GM12878 (cell line): ENCODE measurements around the gene DNAJC17. TPM values are rescaled to one million over a fixed set of nuclear protein-coding genes. Genes with fewer than 3 reads are reported as not detected.

Source experiments
- ATAC-seq: fragments of 200-7000 bp; cut with Tn5 transposase; 3 replicates; pipeline ENCODE4 v1.9.1; 2020; ENCODE audit warnings: mild to moderate bottlenecking, moderate library complexity
- BruUV-seq: library from RNA; stranded (reverse); fragments of 400-500 nt; replicated peaks from 2 replicates; lab custom pipeline; 2021; lab: Mats Ljungman, UMichigan
- CTCF ChIA-PET: fragments of 300-600 bp; sonication (Branson Sonifier 250); formaldehyde crosslinking; extraction: SDS; loops from one replicate; lab custom pipeline; 2021; ENCODE audit warnings: inconsistent platforms; lab: Yijun Ruan, JAX
- POLR2A ChIA-PET: fragments of 350-600 bp; formaldehyde crosslinking; extraction: SDS; loops from one replicate; lab custom pipeline; 2021; ENCODE audit warnings: inconsistent platforms; lab: Charles Lee
- RAD21 ChIA-PET: fragments of 300-600 bp; sonication (Branson Sonifier 250); formaldehyde crosslinking; loops from one replicate; lab custom pipeline; 2023; ENCODE audit warnings: antibody characterized with exemption; ENCODE audit not compliant: unreplicated experiment; lab: Charles Lee
- SMC1A ChIA-PET: fragments of 300-600 bp; sonication (Branson Sonifier 250); formaldehyde crosslinking; loops from one replicate; lab custom pipeline; 2023; ENCODE audit not compliant: unreplicated experiment, uncharacterized antibody; lab: Charles Lee
- DNase-seq: peaks from one replicate; pipeline ENCODE4 v3.0.0-alpha.2; 2011; ENCODE audit warnings: low read depth, low spot score
- FAIRE-seq: peaks from 3 replicates; lab custom pipeline; 2011; peaks lifted over from hg19 to GRCh38; lab: Jason Lieb, UNC
- H2AFZ ChIP-seq: 2 replicates; pipeline ENCODE4 v1.6.0; 2011; ENCODE audit warnings: low read depth, low read length, control low read depth; ENCODE audit not compliant: control insufficient read depth
- H3K27ac ChIP-seq: 2 replicates; pipeline ENCODE4 v1.5.1; 2011; ENCODE audit warnings: control low read depth; ENCODE audit not compliant: control insufficient read depth, insufficient read depth
- H3K27me3 ChIP-seq, 2 experiments: replicated peaks in 1 of 2; 2 replicates each; pipeline versions ENCODE4 v1.6.0 to v1.6.1; 2011; ENCODE audit warnings: low read length in 1 of 2; ENCODE audit not compliant: control insufficient read depth in 2 of 2, insufficient read depth in 2 of 2
- H3K36me3 ChIP-seq, 2 experiments: 2 replicates each; pipeline ENCODE4 v1.5.1; 2011; ENCODE audit warnings: low read length in 1 of 2; ENCODE audit not compliant: control insufficient read depth in 2 of 2, insufficient read depth in 2 of 2
- H3K4me1 ChIP-seq: 2 replicates; pipeline ENCODE4 v1.6.1; 2011; ENCODE audit warnings: mild to moderate bottlenecking, low read length, moderate library complexity, mixed read lengths; ENCODE audit not compliant: control insufficient read depth, insufficient read depth
- H3K4me2 ChIP-seq: 2 replicates; pipeline ENCODE4 v1.6.0; 2011; ENCODE audit warnings: control low read depth; ENCODE audit not compliant: control insufficient read depth, insufficient read depth
- H3K4me3 ChIP-seq: fragments of 200-600 bp; sonication (generic); 2 replicates; pipeline ENCODE4 v1.5.1; 2016
- H3K79me2 ChIP-seq: 2 replicates; pipeline ENCODE4 v1.6.0; 2011; ENCODE audit warnings: low read length; ENCODE audit not compliant: control insufficient read depth, insufficient read depth
- H3K9ac ChIP-seq: 2 replicates; pipeline ENCODE4 v1.8.0; 2011; ENCODE audit warnings: low read length, control low read depth, mixed read lengths; ENCODE audit not compliant: control insufficient read depth, insufficient read depth
- H3K9me3 ChIP-seq: replicated peaks from 3 replicates; pipeline ENCODE4 v1.5.1; 2011; ENCODE audit warnings: mild to moderate bottlenecking, low read length; ENCODE audit not compliant: control insufficient read depth, insufficient read depth
- H4K20me1 ChIP-seq: 2 replicates; pipeline ENCODE4 v1.6.0; 2011; ENCODE audit not compliant: control insufficient read depth, insufficient read depth
- CHD4 ChIP-seq: fragments of 200-600 bp; sonication (generic); IDR thresholded peaks from 2 replicates; pipeline ENCODE4 v1.6.1; 2016; ENCODE audit warnings: mild to moderate bottlenecking
- EP300 ChIP-seq, 2 experiments: fragments of 150-350 bp in 1 of 2; IDR thresholded peaks; 2 replicates each; pipeline ENCODE4 v1.6.1; 2011 to 2012; ENCODE audit warnings: low read depth in 2 of 2, low read length in 2 of 2, borderline replicate concordance in 1 of 2, improper control_type of control experiment in 1 of 2, inconsistent platforms in 1 of 2; ENCODE audit not compliant: control insufficient read depth in 1 of 2
- ESRRA ChIP-seq: IDR thresholded peaks from 2 replicates; pipeline ENCODE4 v1.6.1; 2012; ENCODE audit warnings: mild to moderate bottlenecking, low read length, improper control_type of control experiment
- EZH2 ChIP-seq: IDR thresholded peaks from 2 replicates; pipeline ENCODE4 v1.6.1; 2012; ENCODE audit warnings: low read depth, mild to moderate bottlenecking, control low read depth, inconsistent platforms, low read length, borderline replicate concordance; ENCODE audit not compliant: control insufficient read depth
- FOS ChIP-seq: IDR thresholded peaks from 3 replicates; pipeline ENCODE4 v1.6.1; 2011; ENCODE audit warnings: borderline replicate concordance; ENCODE audit not compliant: insufficient read length; ENCODE audit errors: extremely low read depth
- HDGF ChIP-seq: fragments of 450-650 bp; IDR thresholded peaks from 2 replicates; pipeline ENCODE4 v1.6.1; 2016; ENCODE audit warnings: antibody characterized with exemption
- NR2C2 ChIP-seq: IDR thresholded peaks from 2 replicates; pipeline ENCODE4 v1.6.1; 2011; ENCODE audit warnings: borderline replicate concordance, low read depth; ENCODE audit not compliant: control insufficient read depth, insufficient read length
- RB1 ChIP-seq: fragments of 450-650 bp; formaldehyde crosslinking; IDR thresholded peaks from 2 replicates; pipeline ENCODE4 v1.6.1; 2017; ENCODE audit warnings: mild to moderate bottlenecking, borderline replicate concordance
- ZNF207 ChIP-seq: fragments of 450-650 bp; IDR thresholded peaks from 2 replicates; pipeline ENCODE4 v1.6.1; 2014; ENCODE audit warnings: antibody characterized with exemption, mild to moderate bottlenecking, borderline replicate concordance
- WGBS: methylation state at CpG from one replicate; pipeline ENCODE4 v1.1.6; 2016; ENCODE audit warnings: low lambda C conversion rate; ENCODE audit not compliant: insufficient replicate concordance, insufficient coverage; ENCODE audit errors: missing lambda C conversion rate; 5-methylcytosine and 5-hydroxymethylcytosine counted together
- in situ Hi-C: fragments of 300-500 bp; cut with MboI; formaldehyde crosslinking; loops from 9 replicates; pipeline ENCODE4 v1.14.3; 2018; ENCODE audit warnings: mixed read lengths
- intact Hi-C: fragments of 100-400 bp; cut with micrococcal nuclease; formaldehyde crosslinking; loops from one replicate; pipeline ENCODE4 v1.14.2; 2022; ENCODE audit not compliant: unreplicated experiment
- polyA plus RNA-seq, 11 experiments: library from polyadenylated mRNA; depleted of rRNA in 4 of 11; unstranded in 6 of 11; stranded (reverse) in 5 of 11; fragments of >200 nt; fragmentation: Nextera tagmentation in 4 of 11; fragmentation: Illumina TruSeq in 1 of 11; extraction: Ambion mirVana in 4 of 11; extraction: Trizol in 1 of 11; gene quantifications; 1 replicate in 1 of 11; 2 replicates in 10 of 11; pipeline versions ENCODE4 v1.2.1 to v1.2.3, GENCODE V29; 2011 to 2016; ENCODE audit warnings: inconsistent platforms in 2 of 11, missing spikeins in 2 of 11, low read depth in 1 of 11
- total RNA-seq, 4 experiments: library from RNA; depleted of rRNA in 3 of 4; stranded (reverse); fragments of >200 nt in 3 of 4; fragmentation: Illumina TruSeq in 1 of 4; extraction: Trizol in 1 of 4; gene quantifications; 2 replicates each; pipeline versions ENCODE4 v1.2.1 to v1.2.3, GENCODE V29; 2013 to 2021
- TF ChIP-seq, protein P1 (sequence below): IDR thresholded peaks from 2 replicates; pipeline ENCODE4 v1.6.1; 2012; ENCODE audit warnings: low read depth, low read length, improper control_type of control experiment
- TF ChIP-seq, protein P2 (sequence below): IDR thresholded peaks from 2 replicates; pipeline ENCODE4 v1.6.1; 2011; ENCODE audit warnings: borderline replicate concordance, low read depth, mild to moderate bottlenecking, moderate library complexity, low read length; ENCODE audit not compliant: insufficient read depth, poor library complexity, severe bottlenecking

DNAJC17 gene
- total and polyA plus RNA-seq, 10 of the 15 experiments (the other 5 are each of a cell fraction or from before 2014, with no cell fraction given), result 6.1 to 62.8 (median 45.4) TPM

DNA sequence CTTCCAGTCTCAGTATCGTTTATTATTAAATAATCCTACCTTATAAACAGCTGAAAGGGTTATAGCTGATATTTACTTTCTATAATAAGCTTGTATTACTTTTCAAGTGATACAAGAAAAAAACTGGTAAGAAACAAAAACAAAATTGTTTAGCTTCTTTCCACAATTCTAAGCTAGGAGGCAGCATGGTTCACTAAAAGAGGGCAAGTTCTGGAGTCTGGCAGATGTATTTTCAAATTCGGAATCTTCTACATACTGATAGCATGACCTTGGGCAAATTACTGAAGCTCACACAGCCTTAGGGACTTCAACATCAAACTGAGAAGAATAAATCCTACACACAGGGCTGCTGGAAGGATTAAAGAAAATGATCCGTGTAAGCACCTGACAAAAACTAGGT lies 22.1 kb downstream of the DNAJC17 start:
- TF ChIP-seq ZNF207, result no peak
- TF ChIP-seq EZH2, result no peak
- TF ChIP-seq NR2C2, result no peak
- TF ChIP-seq, protein P1, sequence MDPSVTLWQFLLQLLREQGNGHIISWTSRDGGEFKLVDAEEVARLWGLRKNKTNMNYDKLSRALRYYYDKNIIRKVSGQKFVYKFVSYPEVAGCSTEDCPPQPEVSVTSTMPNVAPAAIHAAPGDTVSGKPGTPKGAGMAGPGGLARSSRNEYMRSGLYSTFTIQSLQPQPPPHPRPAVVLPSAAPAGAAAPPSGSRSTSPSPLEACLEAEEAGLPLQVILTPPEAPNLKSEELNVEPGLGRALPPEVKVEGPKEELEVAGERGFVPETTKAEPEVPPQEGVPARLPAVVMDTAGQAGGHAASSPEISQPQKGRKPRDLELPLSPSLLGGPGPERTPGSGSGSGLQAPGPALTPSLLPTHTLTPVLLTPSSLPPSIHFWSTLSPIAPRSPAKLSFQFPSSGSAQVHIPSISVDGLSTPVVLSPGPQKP, result no peak
- TF ChIP-seq CHD4, result no peak
- TF ChIP-seq, protein P2, sequence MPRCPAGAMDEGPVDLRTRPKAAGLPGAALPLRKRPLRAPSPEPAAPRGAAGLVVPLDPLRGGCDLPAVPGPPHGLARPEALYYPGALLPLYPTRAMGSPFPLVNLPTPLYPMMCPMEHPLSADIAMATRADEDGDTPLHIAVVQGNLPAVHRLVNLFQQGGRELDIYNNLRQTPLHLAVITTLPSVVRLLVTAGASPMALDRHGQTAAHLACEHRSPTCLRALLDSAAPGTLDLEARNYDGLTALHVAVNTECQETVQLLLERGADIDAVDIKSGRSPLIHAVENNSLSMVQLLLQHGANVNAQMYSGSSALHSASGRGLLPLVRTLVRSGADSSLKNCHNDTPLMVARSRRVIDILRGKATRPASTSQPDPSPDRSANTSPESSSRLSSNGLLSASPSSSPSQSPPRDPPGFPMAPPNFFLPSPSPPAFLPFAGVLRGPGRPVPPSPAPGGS, result no peak
- TF ChIP-seq FOS, result no peak
- TF ChIP-seq HDGF, result no peak
- no peak for TF ChIP-seq RB1
- TF ChIP-seq ESRRA, result no peak
- TF ChIP-seq EP300 (IDR thresholded peaks at IDR 0.05; ENCODE audit: borderline replicate concordance in 1 of 2, control insufficient read depth in 1 of 2, low read depth in 2 of 2, low read length in 2 of 2), result no peak
- no peaks in the 10 kb centered on the region for H3K27me3 ChIP-seq
- FAIRE-seq, result no peak
- no peaks in the 10 kb centered on the region for H4K20me1 ChIP-seq
- ChIA-PET CTCF (interaction anchor here (0.7 to 6.6 kb wide), 18 partner anchors 15 to 400 kb away, joined by 3 to 45 read pairs (median 4); partner anchors contain the start of genes C15orf62 and VPS18), RAD21 (interaction anchor here (0.8 to 2.9 kb wide), 8 partner anchors 24 to 196 kb away, joined by 3 to 12 read pairs (median 3); partner anchors contain the start of gene VPS18), SMC1A (interaction anchor here (0.7 to 4.0 kb wide), 15 partner anchors 14 to 265 kb away, joined by 3 to 27 read pairs (median 3); partner anchors contain the start of genes GCHFR, RPUSD2 and VPS18), POLR2A (interaction anchor here (1.7 kb wide), 1 partner anchor 84 kb away, joined by 4 read pairs; no protein-coding TSS in a partner anchor)
- H3K27ac ChIP-seq, result no peak overlapping the region
- H3K79me2 ChIP-seq, result peaks cover 5% of the 10 kb centered on the region
- H3K4me3 ChIP-seq, result no peak overlapping the region
- no TSS peak for BruUV-seq
- no peaks in the 10 kb centered on the region for H3K9me3 ChIP-seq
- peaks cover 0 to 7% of the 10 kb centered on the region in 2 experiments; a peak in 2 of 4 replicates for H3K36me3 ChIP-seq
- intact Hi-C loops (no loop called here), in situ Hi-C loops (loop anchor here (5.0 kb wide), 1 partner anchor 268 kb away; no protein-coding TSS in a partner anchor)
- 95% methylated on average over 3 of the region's 3 CpGs for WGBS
- H2AFZ ChIP-seq, result no peak overlapping the region
- no peak for ATAC-seq
- H3K9ac ChIP-seq, result no peak overlapping the region
- no peak for DNase-seq
- no peak overlapping the region for H3K4me2 ChIP-seq
- peaks cover 9% of the 10 kb centered on the region for H3K4me1 ChIP-seq
